DMS 273 (cell line): ENCODE measurements around the gene WDR7.

Experiments used
- DNase-seq: peaks from one replicate; lab custom pipeline; 2025; ENCODE audit not compliant: unreplicated experiment; lab: John Stamatoyannopoulos, UW

The WDR7 gene

GRCh38 chr18:56929886-56930285, 278.7 kb downstream of the WDR7 start:
- no peak for DNase-seq

GRCh38 chr18:56933472-56933871, 282.3 kb downstream of the WDR7 start:
- no peak for DNase-seq

- DNase-seq = no peak
These were observed 283.0 kb downstream of the WDR7 start for GRCh38 chr18:56934131-56934530.

GRCh38 chr18:56934906-56935305, 283.7 kb downstream of the WDR7 start:
- DNase-seq = no peak

GRCh38 chr18:56935434-56936040, 284.4 kb downstream of the WDR7 start:
- no peak for DNase-seq

GRCh38 chr18:56936457-56936856, 285.3 kb downstream of the WDR7 start:
- DNase-seq = no peak

GRCh38 chr18:56937874-56938430, 286.8 kb downstream of the WDR7 start:
- no peak for DNase-seq

GRCh38 chr18:56945171-56946083, 294.3 kb downstream of the WDR7 start:
- DNase-seq = no peak

- DNase-seq = no peak
These were observed 296.1 kb downstream of the WDR7 start for GRCh38 chr18:56947236-56947635.

- peak; percentile 3 for DNase-seq
These were observed 300.9 kb downstream of the WDR7 start for GRCh38 chr18:56952026-56952425.

GRCh38 chr18:56953428-56954198, 302.5 kb downstream of the WDR7 start:
- no peak for DNase-seq

GRCh38 chr18:56955490-56955889, 304.3 kb downstream of the WDR7 start:
- DNase-seq = no peak

- no peak for DNase-seq
These were observed 308.0 kb downstream of the WDR7 start for GRCh38 chr18:56959120-56959519.

- DNase-seq = no peak
These were observed 311.2 kb downstream of the WDR7 start for GRCh38 chr18:56962322-56962721.

- no peak for DNase-seq
These were observed 315.9 kb downstream of the WDR7 start for GRCh38 chr18:56967035-56967434.

GRCh38 chr18:56973487-56973886, 322.3 kb downstream of the WDR7 start:
- no peak for DNase-seq

- no peak for DNase-seq
These were observed 323.0 kb downstream of the WDR7 start for GRCh38 chr18:56974141-56974540.

- no peak for DNase-seq
These were observed 324.1 kb downstream of the WDR7 start for GRCh38 chr18:56975276-56975675.

- peak; percentile 23 for DNase-seq
These were observed 326.1 kb downstream of the WDR7 start for GRCh38 chr18:56977309-56977708.

GRCh38 chr18:56977771-56978170, 326.6 kb downstream of the WDR7 start:
- peak; percentile 16 for DNase-seq

GRCh38 chr18:56980151-56980550, 329.0 kb downstream of the WDR7 start:
- peak; percentile 62 for DNase-seq
